ENCODE data around the gene RIMOC1.

The RIMOC1 gene

GRCh38 chr5:41885286-41885685 lies 18.9 kb upstream of the RIMOC1 start:
- no peak overlapping the region for H3K4me3 ChIP-seq (ENCODE audit: low read depth, low read length)
- in situ Hi-C loops (cut with HindIII; ENCODE audit: low sequenced_read_pairs), result no loop called here
- TF ChIP-seq CTCF (IDR thresholded peaks at IDR 0.05; ENCODE audit: low read depth, low read length), result no peak
- no peak for DNase-seq (ENCODE audit: low read depth, low spot score)

GRCh38 chr5:41891066-41891707 lies 13.0 kb upstream of the RIMOC1 start:
- no peak for DNase-seq (ENCODE audit: low read depth, low spot score)
- TF ChIP-seq CTCF (IDR thresholded peaks at IDR 0.05; ENCODE audit: low read depth, low read length), result no peak
- H3K4me3 ChIP-seq (ENCODE audit: low read depth, low read length), result no peak overlapping the region
- in situ Hi-C loops (cut with HindIII; ENCODE audit: low sequenced_read_pairs), result no loop called here

- in situ Hi-C loops (cut with HindIII; ENCODE audit: low sequenced_read_pairs), result no loop called here
Observed at GRCh38 chr5:41892031-41892430, 12.1 kb upstream of the RIMOC1 start.

GRCh38 chr5:41893074-41893851 lies 10.9 kb upstream of the RIMOC1 start:
- in situ Hi-C loops (cut with HindIII; ENCODE audit: low sequenced_read_pairs), result no loop called here
- TF ChIP-seq CTCF (IDR thresholded peaks at IDR 0.05; ENCODE audit: low read depth, low read length), result no peak
- no peak overlapping the region for H3K4me3 ChIP-seq (ENCODE audit: low read depth, low read length)
- DNase-seq (ENCODE audit: low read depth, low spot score), result no peak

More at GRCh38 chr5:41892031-41892430, 12.1 kb upstream of the RIMOC1 start:
- no peak for TF ChIP-seq CTCF (IDR thresholded peaks at IDR 0.05; ENCODE audit: low read depth, low read length)
- H3K4me3 ChIP-seq (ENCODE audit: low read depth, low read length), result no peak overlapping the region
- DNase-seq (ENCODE audit: low read depth, low spot score), result no peak

- H3K4me3 ChIP-seq (ENCODE audit: low read depth, low read length), result no peak overlapping the region
- in situ Hi-C loops (cut with HindIII; ENCODE audit: low sequenced_read_pairs), result no loop called here
- TF ChIP-seq CTCF (IDR thresholded peaks at IDR 0.05; ENCODE audit: low read depth, low read length), result no peak
- no peak for DNase-seq (ENCODE audit: low read depth, low spot score)
Observed at GRCh38 chr5:41896230-41896629, 7.9 kb upstream of the RIMOC1 start.

- H3K4me3 ChIP-seq (ENCODE audit: low read depth, low read length), result peak overlapping the region; percentile 98
- DNase-seq (ENCODE audit: low read depth, low spot score), result no peak
- in situ Hi-C loops (cut with HindIII; ENCODE audit: low sequenced_read_pairs), result no loop called here
- TF ChIP-seq CTCF (IDR thresholded peaks at IDR 0.05; ENCODE audit: low read depth, low read length), result no peak
Observed at GRCh38 chr5:41903382-41903891, 707 bp upstream of the RIMOC1 start.

Measured in astrocyte of the spinal cord (primary cell).